ENCODE data around the gene PUM2.

PUM2 gene

GRCh38 chr2:20198796-20199632, 151.6 kb downstream of the PUM2 start:
- DNase-seq (ENCODE audit: low read depth) = no peak

All from stimulated activated CD8-positive, alpha-beta memory T cell treated with anti-CD3 and anti-CD28 coated beads, Interleukin-15, amount 100 ng/mL, for 24 hours (primary cell).